ENCODE measurements around the gene SP110.

GRCh38 chr2:230170532-230170931 lies 49.3 kb downstream of the SP110 start:
- TF ChIP-seq EP300 (IDR thresholded peaks at IDR 0.05) (peak in 1 of 4 donors; percentile 53), CTCF (IDR thresholded peaks at IDR 0.05) (no peak), POLR2A (IDR thresholded peaks at IDR 0.05) (no peak)

Measured in upper lobe of left lung (tissue), 4 donors.